Activated CD4-positive, alpha-beta T cell treated with anti-CD3 and anti-CD28 coated beads, Interleukin-2, Interleukin-6, amounts not matched to agents 100 ng/mL and 50 ng/mL, durations not matched to agents 16 hours and 8 hours (primary cell): Measurements from ENCODE around the gene PELI3.
A peak's percentile ranks its signal among the peaks of the same experiment; 100 is the strongest.
"Not testable (repeated sequence)": the region's sequence is repeated elsewhere in the genome, so short reads cannot be mapped to it uniquely, and the experiment has no call there.

Experiments
- DNase-seq: peaks from one replicate; pipeline ENCODE4 v3.0.0-alpha.2; 2020

Gene PELI3

GRCh38 chr11:66447012-66447411 is 19.7 kb upstream of the PELI3 start:
- DNase-seq = no peak

- DNase-seq = no peak
These were observed 18.2 kb upstream of the PELI3 start for GRCh38 chr11:66448523-66448922.

- no peak for DNase-seq
These were observed 16.1 kb upstream of the PELI3 start for GRCh38 chr11:66450560-66450959.

- DNase-seq = no peak
These were observed 15.0 kb upstream of the PELI3 start for GRCh38 chr11:66451663-66452062.

GRCh38 chr11:66454247-66454646 is 12.5 kb upstream of the PELI3 start:
- no peak for DNase-seq

GRCh38 chr11:66454828-66455227 is 11.9 kb upstream of the PELI3 start:
- DNase-seq = no peak

GRCh38 chr11:66457826-66458225 is 8.9 kb upstream of the PELI3 start:
- no peak for DNase-seq

- no peak for DNase-seq
These were observed 7.4 kb upstream of the PELI3 start for GRCh38 chr11:66459138-66459778.

GRCh38 chr11:66462010-66462409 is 4.7 kb upstream of the PELI3 start:
- no peak for DNase-seq

GRCh38 chr11:66462911-66463310 is 3.8 kb upstream of the PELI3 start:
- DNase-seq = no peak

- not testable (repeated sequence) for DNase-seq
These were observed 2.6 kb upstream of the PELI3 start for GRCh38 chr11:66464116-66464515.

- DNase-seq = no peak
These were observed 1.8 kb upstream of the PELI3 start for GRCh38 chr11:66464916-66465315.

- no peak for DNase-seq
These were observed 1.1 kb upstream of the PELI3 start for GRCh38 chr11:66465373-66466224.

- no peak for DNase-seq
These were observed 442 bp downstream of the PELI3 start for GRCh38 chr11:66467034-66467659.

GRCh38 chr11:66467756-66468155 is 1.1 kb downstream of the PELI3 start:
- peak; percentile 31 for DNase-seq

GRCh38 chr11:66468691-66469090 is 2.0 kb downstream of the PELI3 start:
- no peak for DNase-seq

GRCh38 chr11:66469441-66469840 is 2.7 kb downstream of the PELI3 start:
- no peak for DNase-seq

GRCh38 chr11:66470015-66470414 is 3.3 kb downstream of the PELI3 start:
- DNase-seq = no peak

GRCh38 chr11:66471142-66471541 is 4.4 kb downstream of the PELI3 start:
- no peak for DNase-seq

- no peak for DNase-seq
These were observed 5.3 kb downstream of the PELI3 start for GRCh38 chr11:66472054-66472453.

GRCh38 chr11:66473167-66473566 is 6.5 kb downstream of the PELI3 start:
- DNase-seq = no peak

GRCh38 chr11:66473608-66474515 is 7.2 kb downstream of the PELI3 start:
- no peak for DNase-seq
